Upper lobe of left lung (tissue), 4 donors: Measurements from ENCODE around the gene RNF10.

Source experiments
- CTCF ChIP-seq, 6 experiments: fragments of 450-650 bp in 4 of 6; fragments of 200-600 bp in 2 of 6; sonication (generic) in 2 of 6; IDR thresholded peaks; one replicate each; pipeline ENCODE4 v1.5.1; 2016 to 2019; ENCODE audit warnings: antibody characterized with exemption in 6 of 6
- EP300 ChIP-seq, 4 donors: sonication (generic); formaldehyde crosslinking; IDR thresholded peaks; one replicate each; pipeline ENCODE4 v1.5.1; 2017; ENCODE audit warnings: antibody characterized with exemption in 4 of 4, control low read depth in 2 of 4
- POLR2A ChIP-seq, 4 donors: fragments of 450-650 bp; IDR thresholded peaks; one replicate each; pipeline ENCODE4 v1.5.1; 2016 to 2017; ENCODE audit warnings: antibody characterized with exemption in 4 of 4, mild to moderate bottlenecking in 2 of 4
- POLR2AphosphoS5 ChIP-seq, 2 donors: sonication (generic); formaldehyde crosslinking; IDR thresholded peaks; one replicate each; pipeline ENCODE4 v1.5.1; 2017; ENCODE audit warnings: antibody characterized with exemption in 2 of 2

- no peak for TF ChIP-seq CTCF (IDR thresholded peaks at IDR 0.05)
- no peak for TF ChIP-seq POLR2AphosphoS5 (IDR thresholded peaks at IDR 0.05)
- TF ChIP-seq POLR2A (IDR thresholded peaks at IDR 0.05) = no peak
- TF ChIP-seq EP300 (IDR thresholded peaks at IDR 0.05) = no peak
Measured at GRCh38 chr12:120610560-120610959, 76.4 kb downstream of the RNF10 start.
